GM18858 (cell line): ENCODE results near the gene PRF1.
"Not testable (repeated sequence)": the region's sequence is repeated elsewhere in the genome, so short reads cannot be mapped to it uniquely, and the experiment has no call there.

Experiments used
- ATAC-seq: cut with Tn5 transposase; IDR thresholded peaks from one replicate; pipeline ENCODE4 v1.9.1; 2021; ENCODE audit not compliant: unreplicated experiment

PRF1 gene

GRCh38 chr10:70617798-70618568 is 15.4 kb upstream of the PRF1 start:
- no peak for ATAC-seq

DNA sequence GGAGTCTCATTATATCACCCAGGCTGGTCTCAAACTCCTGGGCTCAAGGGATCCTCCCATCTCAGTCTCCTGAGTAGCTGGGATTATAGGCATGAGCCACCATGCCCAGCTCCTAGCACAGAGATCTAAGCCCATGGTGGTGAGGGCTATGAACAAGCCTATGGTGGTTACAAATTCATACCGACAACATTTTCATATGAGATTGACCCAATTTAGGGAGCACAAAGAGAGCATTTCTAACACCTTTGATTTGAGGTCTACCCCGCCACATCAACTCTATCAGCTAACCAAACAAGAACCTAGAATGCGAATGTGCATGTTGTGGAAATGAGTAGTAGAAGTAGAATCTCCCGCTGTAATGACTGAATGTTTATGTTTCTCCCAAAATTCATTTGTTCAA is 14.2 kb upstream of the PRF1 start:
- no peak for ATAC-seq

DNA sequence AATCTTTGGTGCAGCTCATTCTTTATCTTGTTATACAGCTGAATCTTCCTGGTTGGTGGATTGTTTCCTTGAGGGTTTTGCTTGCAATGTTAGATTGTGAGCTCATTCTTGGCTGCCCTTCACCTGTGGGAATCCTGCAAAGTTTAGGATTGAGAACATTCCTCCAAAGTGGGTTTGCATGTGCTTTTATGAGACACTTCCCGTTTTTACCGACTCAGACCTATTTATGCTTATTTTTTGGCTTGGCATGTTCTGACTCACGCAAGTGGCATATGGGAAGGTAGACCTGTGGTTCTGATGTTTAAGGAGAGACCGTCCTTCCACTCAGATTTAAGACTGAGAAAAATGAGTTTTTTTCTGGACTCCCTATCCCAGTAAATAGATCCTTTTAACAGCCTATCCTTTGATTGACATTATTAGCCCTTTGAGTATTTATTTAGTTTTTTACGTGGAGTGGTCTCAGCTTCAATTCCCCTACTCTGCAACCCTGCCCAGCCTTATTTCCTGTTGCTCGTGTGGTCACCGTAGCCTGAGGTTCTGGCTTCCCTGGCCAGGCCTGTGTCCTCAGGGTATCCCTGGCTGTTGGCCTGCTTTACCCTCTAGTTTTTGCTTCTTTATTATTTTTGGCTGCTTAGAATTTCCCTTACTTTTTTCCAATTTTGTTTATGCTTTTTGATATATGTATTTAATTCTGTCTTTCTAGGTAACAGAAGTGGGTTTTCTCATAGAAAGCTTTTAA is 13.4 kb upstream of the PRF1 start:
- ATAC-seq = no peak

DNA sequence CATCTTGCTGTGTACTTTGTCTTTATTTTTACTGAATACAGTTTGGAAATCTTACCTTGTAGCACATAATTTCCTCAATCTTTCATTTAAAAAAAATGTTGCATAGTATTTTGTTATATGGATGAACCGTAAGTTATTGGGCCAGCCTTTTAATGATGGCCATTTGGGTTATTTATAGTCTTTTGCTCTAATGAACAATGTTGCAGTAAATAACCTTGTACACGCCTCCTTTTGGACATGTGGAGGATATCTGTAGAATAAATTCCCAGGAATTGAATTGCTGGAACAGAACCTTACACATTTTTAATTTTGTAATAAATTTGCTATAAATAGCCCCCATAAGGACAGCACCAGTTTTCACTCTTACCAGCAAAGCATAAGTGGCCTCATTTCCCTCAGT is 12.7 kb upstream of the PRF1 start:
- ATAC-seq = no peak

DNA sequence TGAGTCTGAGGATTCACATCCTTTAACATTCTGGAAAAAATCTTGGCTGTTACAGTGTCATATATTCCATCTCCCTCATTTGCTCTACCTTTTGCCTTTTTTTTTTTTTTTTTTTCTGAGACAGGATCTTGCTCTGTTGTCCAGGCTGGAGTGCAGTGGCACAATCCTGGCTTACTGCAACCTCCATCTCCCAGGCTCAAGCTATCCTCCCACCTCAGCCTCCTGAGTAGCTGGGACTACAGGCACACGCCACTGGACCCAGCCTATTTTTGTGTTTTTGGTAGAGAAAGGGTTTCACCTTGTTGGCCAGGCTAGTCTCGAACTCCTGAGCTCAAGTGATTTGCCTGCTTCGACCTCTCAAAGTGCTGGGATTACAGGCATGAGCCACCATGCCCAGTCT is 11.8 kb upstream of the PRF1 start:
- not testable (repeated sequence) for ATAC-seq

DNA sequence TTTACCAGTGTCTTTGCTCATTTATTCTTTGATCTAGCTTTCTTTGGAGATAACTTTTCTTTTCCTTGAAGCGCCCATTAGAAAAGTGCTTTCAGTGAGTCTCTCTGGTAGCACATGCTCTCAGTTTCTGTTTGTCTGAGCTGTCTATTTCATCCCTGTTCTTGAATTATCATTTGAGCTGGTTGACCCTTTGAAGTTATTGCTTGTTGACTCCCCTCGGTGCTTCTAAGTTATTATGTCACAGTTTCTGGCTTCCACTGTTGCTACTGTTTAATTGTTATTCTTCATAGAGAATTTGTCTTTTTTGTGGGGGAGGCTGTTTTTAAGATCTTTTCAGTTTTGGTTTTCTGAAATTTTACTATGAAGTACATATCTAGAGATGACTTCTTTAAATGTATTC is 11.4 kb upstream of the PRF1 start:
- no peak for ATAC-seq

GRCh38 chr10:70607936-70608335 is 5.4 kb upstream of the PRF1 start:
- ATAC-seq = no peak

DNA sequence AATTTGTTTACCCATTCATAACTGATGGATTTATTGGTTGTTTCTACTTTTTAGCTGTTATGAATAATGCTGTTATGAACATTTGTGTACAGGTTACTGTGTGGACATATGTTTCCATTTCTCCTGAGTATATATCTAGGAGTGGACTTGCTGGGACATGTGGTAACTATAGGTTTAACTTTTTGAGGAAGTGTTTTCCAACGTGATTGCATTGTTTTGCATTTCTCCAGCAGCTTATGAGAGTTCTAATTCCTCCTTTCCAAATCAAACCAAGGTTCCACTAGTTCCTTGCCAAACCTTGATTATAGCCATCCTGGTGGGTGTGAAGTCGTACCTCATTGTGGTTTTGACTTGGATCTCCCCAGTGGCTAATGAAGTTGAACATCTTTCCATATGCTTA is 2.6 kb upstream of the PRF1 start:
- no peak for ATAC-seq

- no peak for ATAC-seq
These were observed 1.6 kb upstream of the PRF1 start for GRCh38 chr10:70604106-70604505.

- no peak for ATAC-seq
These were observed 884 bp upstream of the PRF1 start for GRCh38 chr10:70603449-70603801.

DNA sequence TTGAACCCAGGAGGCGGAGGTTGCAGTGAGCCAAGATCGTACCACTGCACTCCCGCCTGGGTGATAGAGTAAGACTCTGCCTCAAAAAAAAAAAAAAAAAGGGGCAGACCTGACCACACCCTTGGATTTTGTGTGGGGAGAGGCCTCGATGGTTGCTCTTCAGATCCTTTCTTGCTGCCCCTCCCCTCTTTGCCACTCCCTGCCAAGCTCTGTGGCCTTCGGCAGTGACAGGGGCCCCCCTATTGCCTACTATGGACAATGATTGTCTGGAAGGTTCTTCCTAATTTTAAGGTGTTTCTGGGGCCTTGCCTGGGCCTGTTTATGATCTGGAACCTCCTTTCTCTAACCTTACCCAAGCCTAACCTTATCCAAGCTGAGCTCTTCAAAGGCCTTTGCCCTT is 795 bp downstream of the PRF1 start:
- ATAC-seq = no peak

- no peak for ATAC-seq
These were observed 1.8 kb downstream of the PRF1 start for GRCh38 chr10:70600512-70601395.

GRCh38 chr10:70599791-70600190 is 2.8 kb downstream of the PRF1 start:
- no peak for ATAC-seq

DNA sequence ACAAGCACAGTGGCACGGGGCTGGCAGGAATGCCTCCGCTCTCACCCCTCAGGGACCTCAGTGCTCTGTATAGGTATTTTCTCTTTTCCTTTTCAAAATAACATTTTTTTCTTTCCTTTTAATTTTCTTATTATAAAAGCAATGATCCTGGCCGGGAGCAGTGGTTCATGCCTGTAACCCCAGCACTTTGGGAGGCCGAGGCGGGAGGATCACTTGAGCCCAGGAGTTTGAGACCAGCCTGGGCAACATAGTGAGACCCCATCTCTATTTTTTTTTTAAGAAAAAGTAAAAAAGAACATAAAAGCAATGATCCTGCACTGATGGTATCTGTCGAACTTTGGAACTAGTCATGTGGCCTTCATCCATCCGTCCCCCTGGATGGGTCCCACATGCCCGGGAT is 3.2 kb downstream of the PRF1 start:
- ATAC-seq = no peak

DNA sequence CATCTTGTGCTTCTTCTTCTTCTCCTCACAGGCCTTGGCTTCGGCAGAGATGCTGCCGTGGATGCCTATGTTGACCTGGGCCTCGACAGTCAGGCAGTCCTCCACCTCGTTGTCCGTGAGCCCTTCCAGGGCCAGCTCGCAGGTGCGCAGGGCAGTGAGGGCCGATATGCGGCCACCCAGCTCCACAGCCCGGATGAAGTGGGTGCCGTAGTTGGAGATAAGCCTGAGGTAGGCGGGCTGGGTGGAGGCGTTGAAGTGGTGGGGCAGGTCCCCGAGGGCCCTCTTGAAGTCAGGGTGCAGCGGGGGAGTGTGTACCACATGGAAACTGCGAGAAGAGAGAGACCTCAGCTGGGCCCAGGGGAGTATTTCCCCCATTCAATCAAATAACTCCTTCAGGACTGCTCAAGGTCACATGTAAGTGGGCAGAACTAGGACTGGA is 3.7 kb downstream of the PRF1 start:
- no peak for ATAC-seq

DNA sequence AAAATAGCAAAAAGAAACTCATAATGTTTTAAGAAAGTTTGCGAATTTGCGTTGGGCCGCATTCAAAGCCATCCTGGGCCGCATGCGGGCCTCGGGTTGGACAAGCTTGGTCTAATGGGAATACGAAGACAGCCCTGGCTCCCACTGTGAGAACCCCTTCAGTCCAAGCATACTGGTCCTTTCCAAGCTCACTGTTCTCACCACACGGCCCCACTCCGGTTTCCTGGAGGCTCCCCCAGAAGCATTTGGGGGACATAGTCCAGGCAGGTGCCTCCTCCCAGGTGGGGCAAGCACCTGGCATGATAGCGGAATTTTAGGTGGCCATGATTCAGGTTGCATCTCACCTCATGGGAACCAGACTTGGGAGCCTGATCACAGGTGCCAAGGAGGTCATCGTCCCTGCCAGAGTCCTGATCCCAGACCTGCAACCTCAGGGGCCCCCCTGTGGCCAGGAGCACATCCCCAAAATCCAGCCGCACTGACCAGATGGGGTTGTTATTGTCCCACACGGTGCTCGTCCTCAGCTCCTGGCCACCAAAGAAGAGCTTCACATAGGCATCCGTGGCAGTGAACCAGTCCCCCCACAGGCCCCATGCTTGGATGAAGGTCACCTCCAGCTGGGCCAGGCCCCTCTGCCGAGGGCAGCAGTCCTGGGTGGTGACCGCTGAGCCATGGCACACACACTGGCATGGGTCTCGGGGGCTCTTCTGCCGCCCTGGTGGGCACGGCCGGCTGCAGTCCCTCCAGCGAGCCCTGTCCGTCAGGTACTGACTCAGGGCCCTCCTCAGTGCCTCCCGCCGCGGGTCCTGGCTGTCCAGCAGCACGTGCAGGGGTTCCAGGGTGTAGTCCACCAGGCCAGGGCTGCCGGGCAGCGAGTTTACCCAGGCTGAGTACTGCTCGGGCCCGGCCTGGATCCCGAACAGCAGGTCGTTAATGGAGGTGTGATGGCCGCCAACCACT is 4.4 kb downstream of the PRF1 start:
- no peak for ATAC-seq

DNA sequence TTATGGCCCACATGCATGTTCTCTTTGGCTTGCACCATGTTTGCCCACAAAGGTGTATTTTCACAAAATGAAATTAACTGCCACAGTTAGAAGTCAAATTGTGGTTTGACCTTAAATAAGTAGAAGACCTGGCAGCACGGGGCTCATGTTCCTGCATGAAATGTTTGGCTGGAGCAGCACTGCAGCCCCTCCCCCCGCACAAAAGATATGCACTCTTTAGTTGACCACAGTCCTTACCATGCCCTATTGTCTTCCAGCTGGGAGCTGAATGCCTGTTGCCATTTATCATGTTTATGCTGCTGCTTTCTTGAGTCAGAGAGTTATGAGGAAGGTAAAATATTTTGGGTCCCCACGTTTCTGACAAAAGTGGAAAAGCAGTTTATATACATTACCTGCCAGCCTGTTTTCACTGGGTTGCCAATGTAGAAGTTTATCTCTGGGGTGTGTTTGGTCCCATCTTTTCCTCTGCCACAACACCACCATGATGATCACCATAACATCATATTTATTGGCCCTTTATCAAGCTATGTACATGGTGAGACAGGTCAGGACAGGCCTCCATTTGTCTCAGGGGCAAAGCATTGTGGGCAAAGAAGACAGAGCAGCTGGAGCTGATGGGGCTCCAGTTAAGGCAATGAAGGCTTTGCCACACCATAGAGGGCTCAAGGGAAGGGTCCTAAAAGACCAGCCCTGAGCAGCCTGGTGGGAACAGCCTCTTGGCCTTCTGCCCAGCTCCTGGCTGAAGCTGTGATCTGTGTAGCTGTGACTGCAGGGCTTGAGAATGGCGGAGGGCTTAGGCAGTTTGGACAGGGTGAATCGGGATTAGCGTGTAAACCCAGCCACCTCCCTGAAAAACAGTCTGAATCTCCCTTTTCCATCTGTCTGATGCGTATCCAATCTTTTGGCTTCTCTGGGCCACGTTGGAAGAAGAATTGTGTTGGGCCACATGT is 5.4 kb downstream of the PRF1 start:
- no peak for ATAC-seq

DNA sequence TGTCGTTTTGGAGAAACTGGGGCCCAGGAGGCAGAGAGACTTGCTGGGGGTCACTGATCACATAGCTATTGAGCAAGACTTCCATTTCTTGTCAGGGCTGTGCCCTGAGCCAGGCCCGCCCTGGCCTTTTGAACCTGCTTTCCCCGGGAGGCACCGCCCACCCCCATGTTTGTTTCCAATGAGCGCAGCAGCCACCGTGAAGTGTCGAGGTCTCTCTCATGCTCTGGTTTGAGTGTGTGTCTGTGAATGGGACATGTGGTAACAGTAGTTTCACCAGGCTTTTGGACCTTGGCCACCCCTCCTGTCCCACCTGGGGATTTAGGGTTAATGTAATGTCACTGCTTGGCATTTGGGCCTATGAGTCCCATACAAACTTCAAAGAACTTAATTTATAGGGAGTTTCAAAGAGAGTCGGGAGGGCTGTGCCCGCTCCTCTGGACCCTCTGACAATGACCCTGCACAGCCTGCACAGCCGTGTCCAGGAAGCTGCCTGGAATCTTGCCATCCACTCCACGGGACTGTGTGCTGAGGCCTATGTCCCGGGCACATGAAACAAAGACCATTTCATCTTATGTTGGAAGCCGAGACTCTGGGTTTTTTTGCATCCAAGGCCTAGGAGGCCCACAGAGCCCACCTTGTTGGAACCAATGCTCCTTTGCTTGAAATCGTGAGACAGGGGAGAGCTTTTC is 6.3 kb downstream of the PRF1 start:
- no peak for ATAC-seq

- ATAC-seq = no peak
These were observed 7.0 kb downstream of the PRF1 start for GRCh38 chr10:70595566-70596016.
